Keratinocyte (primary cell): ENCODE data around the gene ADGRB2.

Experiments
- EZH2 ChIP-seq: IDR thresholded peaks from one replicate; pipeline ENCODE4 v1.6.1; 2012; ENCODE audit warnings: inconsistent platforms, mild to moderate bottlenecking, low read length, moderate library complexity
- TF ChIP-seq, protein P1 (sequence below), 3 experiments: IDR thresholded peaks in 1 of 3; conservative IDR thresholded peaks in 1 of 3; optimal IDR thresholded peaks in 1 of 3; 2 replicates in 2 of 3; 3 replicates in 1 of 3; pipeline versions ENCODE3 to v1.5.1; 2011; ENCODE audit warnings: low read length in 3 of 3, mild to moderate bottlenecking in 3 of 3, moderate library complexity in 2 of 3, control low read depth in 1 of 3, inconsistent platforms in 1 of 3; ENCODE audit not compliant: insufficient read depth in 2 of 3; ENCODE audit errors: extremely low read depth in 1 of 3

DNA sequence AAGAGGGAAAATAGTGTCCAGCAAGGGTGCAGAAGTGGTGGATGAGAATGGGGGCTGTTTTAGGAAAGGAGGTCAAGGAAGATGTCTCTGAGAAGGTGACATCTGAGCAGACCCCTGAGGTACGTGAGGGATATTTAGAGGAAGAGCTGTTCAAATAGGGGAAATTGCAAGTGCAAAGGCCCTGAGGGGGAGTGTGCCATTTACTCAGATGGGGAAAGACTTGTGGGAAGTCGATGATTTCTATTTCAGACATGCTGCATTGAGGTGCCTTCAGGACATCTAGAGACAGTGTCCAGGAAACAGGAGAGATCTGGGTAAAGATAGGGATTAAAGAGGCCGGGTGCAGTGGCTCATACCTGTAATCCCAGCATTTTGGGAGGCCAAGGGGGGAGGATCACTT is 10.4 kb upstream of the ADGRB2 start:
- TF ChIP-seq, protein P1, sequence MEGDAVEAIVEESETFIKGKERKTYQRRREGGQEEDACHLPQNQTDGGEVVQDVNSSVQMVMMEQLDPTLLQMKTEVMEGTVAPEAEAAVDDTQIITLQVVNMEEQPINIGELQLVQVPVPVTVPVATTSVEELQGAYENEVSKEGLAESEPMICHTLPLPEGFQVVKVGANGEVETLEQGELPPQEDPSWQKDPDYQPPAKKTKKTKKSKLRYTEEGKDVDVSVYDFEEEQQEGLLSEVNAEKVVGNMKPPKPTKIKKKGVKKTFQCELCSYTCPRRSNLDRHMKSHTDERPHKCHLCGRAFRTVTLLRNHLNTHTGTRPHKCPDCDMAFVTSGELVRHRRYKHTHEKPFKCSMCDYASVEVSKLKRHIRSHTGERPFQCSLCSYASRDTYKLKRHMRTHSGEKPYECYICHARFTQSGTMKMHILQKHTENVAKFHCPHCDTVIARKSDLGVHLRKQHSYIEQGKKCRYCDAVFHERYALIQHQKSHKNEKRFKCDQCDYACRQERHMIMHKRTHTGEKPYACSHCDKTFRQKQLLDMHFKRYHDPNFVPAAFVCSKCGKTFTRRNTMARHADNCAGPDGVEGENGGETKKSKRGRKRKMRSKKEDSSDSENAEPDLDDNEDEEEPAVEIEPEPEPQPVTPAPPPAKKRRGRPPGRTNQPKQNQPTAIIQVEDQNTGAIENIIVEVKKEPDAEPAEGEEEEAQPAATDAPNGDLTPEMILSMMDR (optimal IDR thresholded peaks at IDR 0.05 in 1 of 3, IDR thresholded peaks at IDR 0.05 in 1 of 3, conservative IDR thresholded peaks at IDR 0.05 in 1 of 3; ENCODE audit: extremely low read depth in 1 of 3, insufficient read depth in 2 of 3, low read length in 3 of 3), result no peak
- no peak for TF ChIP-seq EZH2
